Fibroblast of upper back skin (primary cell): Measurements from ENCODE around the gene MYBPHL.
"Not testable (repeated sequence)": the region's sequence is repeated elsewhere in the genome, so short reads cannot be mapped to it uniquely, and the experiment has no call there.

ENCODE experiments used
- DNase-seq: peaks from one replicate; pipeline ENCODE4 v3.0.0-alpha.2; 2013

Gene MYBPHL

DNA sequence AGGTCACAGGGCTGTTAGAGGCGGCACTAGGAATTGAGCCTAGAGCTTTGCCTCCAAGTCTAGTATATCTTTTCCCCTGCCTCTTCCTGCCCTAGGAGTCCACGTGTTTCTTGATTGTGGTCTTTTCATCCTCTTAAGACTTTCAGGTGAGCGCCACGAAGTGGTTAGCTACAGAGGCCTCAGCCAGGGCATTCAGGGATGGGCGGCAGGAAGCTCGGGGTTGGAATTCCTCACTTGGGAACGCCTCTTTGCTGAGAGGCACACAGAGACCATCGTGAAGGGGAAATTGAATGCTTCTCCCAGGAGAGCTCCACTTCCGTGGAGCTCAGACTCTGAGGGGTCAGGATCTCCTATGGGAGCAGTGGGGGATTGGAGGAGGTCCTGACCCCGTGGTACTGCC, 820 bp downstream of the MYBPHL start:
- DNase-seq, result peak; percentile 11

DNA sequence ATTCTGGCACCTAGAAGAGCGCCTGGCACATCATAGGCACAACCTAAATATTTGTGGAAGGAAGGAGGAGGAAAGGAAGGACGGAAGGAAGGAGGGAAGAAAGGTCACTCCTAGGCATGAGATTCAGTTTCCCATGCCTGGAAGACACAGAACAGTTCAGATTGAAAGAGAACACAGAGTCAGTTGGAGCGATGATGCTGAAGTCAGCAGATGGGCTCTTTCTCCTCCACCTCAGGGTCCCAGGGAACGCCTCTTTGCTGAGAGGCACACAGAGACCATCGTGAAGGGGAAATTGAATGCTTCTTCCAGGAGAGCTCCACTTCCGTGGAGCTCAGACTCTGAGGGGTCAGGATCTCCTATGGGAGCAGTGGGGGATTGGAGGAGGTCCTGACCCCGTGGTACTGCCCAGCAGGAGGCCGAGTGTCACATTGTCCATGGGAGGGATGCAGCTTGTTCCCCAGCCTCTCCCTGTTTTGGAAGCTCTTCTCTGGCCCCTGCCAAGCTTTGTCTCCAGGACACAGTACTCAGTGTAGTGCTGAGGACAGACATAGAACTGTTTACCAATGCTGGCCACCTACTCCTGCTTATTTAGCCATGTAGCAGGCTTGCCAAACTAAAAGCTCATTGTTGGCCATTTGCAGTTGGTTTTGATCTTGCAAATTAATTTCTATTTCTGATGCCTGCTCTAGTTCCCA, 2.4 kb downstream of the MYBPHL start:
- no peak for DNase-seq

DNA sequence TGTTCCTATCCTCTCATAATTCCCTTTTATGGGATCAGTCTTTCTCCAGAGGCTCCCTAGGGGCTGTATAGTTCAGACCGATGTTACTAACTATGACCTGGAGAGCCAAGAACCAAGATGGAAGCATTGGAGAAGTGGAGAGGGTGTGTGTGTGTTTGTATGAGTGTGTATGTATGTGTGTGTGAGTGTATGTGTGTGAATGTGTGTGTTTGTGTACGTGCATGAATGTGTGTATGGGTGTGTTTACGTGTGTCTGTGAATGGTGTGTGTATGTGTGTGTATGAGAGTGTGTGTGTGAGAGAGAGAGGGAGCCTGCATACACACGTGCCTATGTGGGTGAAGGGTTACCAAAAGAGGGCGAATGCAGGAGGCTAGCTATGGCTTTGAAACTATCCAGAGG, 4.9 kb downstream of the MYBPHL start:
- DNase-seq, result no peak

DNA sequence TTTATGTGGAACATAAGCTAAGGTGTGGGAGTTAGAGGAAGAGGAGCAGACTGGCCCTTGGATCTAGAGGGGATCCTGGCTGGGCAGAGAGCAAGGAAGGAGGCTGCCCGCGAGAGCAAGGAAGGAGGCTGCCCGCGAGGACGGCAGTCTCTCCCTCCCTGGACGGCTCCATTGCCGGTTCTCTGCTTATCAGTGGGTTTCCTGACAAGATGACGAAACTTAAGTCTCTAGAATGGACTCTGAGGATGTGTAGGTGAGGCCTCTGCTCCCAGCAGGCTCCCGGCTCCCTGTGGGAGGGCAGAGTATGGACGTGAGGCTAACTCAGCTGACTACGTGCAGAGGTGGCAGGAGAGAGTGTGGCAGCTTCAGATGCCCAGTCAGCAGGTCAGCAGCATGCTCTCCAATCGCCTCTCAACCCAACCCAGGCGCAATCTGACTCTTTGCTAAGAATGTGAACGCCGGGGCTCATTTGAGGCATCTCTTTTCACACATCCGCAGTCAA, 6.1 kb downstream of the MYBPHL start:
- no peak for DNase-seq

DNA sequence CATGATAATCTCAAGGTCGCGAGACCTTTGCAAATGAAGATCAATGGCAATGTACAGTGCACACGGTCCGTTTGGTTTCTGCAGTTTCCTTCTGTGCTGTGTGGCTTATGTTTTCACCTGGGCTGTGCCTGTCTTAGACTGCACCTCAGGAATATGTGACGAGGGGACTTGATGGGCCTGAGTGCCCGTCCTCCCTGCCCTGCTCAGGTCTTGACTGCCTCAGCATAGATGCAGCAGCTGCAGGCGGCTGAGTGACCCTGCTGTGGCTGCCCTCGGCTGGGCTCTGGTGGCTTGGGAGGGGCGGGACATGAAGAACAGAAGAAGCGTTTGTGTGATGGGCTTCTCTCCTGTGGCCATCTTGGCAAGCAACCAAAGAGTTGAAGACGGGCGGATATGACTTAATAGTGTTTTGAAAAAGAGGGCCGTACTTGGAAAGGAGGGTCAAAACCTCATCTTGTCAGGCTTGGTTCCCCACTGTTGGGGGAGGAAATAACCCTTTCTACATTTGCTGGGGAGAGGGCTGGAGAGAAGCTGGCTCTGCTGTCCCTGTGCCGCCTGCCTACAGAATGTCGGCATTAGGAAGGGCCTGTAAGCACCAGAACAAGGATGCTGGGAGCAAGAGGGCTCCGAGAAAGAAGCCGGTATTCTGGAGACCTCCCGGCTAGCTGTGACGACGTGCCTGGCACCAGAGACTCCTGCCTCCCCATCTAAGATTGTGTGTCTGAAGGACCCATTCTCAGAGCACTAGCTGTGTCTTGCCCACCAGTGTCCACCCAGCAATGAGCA, 7.1 kb downstream of the MYBPHL start:
- peak; percentile 76 for DNase-seq

DNA sequence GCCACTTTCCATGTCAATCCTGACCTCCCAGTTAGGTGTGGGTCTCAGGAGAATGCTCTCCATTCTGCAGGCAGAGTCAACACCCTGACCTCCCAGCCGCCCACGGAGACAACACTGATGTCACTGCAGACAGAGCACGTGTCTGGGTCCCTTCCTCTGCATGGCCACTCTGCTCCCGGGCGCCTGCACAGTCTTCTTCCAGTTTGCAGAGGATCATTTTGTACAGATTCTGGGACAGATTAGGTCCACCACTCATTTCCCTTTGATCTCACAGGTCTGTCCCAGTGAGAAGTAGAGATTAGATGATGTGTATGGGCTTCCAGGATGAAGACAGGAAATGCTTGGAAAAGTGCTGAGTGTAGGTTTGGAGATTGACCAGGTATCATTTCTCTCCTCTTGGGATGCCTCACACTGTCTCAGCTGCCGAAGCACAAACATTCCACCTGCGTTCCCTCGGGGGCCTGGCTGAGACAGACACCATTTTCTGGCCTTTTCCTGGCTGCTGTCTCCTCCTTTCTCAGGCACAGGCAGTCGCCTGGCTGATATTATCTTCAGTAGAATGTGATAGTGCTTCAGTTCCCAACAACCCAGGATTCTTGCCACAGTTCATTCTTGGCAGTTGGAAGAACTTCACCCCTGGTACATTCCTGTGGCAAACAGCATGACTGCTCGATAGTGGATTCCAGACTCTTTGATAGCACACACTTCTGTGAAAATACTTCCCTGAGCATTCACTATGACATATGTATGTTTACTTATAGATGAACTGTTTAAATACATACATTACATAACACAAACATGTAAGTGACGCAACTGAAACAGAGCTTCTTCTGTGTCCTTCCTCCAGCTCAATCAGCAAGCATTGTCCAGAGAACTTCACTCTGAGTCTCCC, 7.9 kb downstream of the MYBPHL start:
- DNase-seq, result peak; percentile 95

DNA sequence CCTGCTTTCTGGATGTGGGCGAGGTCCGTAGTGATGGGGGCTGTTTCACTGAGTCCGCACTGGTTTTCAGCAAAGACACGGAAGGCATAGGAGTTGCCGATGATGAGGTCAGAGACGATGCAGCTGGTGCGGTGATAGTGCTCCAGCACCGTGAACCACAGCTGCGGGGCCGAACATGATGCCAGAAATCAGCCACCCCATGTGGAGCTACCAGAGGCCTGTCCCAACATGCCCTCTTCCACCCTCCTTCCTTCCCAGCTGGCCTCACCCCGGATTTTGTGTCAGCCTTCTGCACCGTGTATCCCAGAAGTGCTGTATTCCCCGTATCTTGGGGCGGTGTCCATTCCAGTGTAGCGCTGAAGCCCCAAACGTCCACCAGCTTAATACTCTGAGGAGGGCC, 10.0 kb downstream of the MYBPHL start:
- no peak for DNase-seq

DNA sequence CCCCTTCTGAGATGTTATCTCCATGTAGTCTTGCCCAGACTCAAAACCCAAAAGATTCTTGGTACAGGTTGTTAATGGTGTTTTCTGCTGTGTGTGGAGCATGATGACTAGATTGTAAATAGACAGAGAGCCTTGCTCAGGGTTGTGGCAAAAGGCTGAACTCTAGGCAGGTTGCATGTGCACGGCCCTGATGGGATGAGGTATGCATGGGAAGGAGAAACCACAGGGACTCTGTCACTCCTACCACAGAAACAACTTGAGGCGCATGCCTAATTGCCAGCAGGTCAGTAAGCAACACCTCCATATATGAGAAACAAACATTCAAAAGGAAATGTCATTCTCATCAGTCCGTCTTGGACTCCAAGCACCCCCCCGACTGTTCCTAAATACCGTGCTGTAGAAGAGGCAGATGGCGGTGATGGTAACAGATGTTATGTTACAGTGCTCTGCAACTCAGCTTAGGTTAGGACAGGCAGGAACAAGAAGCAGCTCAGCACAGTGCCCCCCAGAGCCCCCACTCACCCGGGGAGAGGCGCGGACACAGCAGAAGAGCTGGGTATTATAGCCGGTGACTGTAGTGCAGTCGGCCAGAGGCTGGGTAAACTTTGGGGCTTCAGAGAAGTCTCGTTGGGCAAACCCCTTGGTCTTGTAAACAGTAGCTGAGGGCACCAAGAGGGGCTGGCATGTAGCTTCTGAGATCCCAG, 10.9 kb downstream of the MYBPHL start:
- no peak for DNase-seq

DNA sequence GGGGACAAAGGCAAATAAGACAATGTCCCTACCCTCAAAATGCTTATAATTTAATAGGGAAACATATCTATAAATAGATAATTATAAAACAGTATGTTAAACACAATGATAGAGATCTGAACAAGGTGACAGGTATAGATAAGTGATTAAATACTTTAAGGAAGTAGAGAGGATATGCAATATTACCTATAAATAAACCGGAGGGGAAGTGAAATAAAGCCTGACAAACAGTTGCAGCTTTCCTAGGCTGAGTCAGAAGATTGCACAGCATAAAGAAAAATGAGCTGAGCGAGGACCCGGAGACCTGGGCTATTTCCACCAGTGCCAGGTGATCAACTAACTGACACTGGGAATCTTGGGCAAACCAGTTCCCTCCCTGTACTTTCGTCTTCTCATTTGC, 12.3 kb downstream of the MYBPHL start:
- DNase-seq, result no peak

DNA sequence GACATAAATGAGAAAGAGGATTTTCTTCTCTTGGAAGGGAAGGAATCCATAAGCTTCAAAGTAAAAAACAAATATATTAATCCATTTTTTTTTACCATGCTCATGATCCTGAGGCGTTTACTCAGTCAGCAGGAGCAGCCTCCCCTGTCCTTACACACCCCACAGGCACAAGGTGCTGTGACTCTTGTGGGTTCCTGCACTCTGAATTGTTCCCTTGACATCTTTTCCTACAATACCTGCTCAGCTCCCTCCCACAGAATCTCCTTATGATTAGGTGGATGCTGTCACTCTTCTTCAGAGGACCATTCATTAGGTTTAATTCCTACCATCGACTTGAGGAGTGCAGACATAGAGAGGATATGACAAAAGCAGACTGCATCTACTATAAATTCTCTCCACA, 13.8 kb downstream of the MYBPHL start:
- no peak for DNase-seq

DNA sequence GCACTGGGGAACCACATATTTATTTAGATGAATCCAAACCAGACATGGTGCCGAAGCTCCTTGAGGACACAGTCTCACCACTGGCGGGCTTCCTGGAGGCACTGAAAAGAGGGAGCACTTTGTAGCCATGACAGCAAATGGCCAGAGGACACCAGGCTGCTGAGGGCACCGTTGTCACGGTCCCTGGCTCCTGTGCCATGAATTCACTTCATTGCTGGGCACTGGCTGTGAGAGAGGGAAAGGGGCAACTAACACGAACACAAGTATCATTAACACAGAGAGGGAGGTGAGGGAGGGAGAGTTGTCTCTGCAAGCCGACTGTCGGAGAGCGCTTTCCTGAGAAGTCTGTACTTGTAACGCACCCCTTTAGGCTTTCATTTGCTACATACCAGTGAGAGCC, 14.4 kb downstream of the MYBPHL start:
- DNase-seq, result no peak

DNA sequence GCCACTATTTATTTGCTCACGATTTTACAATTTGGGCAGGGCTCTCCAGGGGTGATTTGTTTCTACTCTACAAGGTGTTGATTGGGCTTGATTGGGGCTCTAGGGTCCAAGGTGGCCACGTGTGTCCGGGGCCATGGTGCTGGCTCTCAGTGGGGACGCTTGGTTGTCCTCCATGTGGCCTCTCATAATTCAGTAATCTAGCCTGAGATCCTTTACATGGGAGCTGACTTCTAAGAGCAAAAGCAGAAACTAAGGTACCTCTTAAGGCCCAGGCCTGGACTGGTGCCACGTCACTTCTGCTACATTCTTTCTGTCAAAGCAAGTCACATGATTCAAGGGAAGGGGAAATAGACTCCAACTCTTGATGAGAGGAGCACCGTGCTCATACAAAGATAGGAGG, 15.8 kb downstream of the MYBPHL start:
- DNase-seq, result no peak

DNA sequence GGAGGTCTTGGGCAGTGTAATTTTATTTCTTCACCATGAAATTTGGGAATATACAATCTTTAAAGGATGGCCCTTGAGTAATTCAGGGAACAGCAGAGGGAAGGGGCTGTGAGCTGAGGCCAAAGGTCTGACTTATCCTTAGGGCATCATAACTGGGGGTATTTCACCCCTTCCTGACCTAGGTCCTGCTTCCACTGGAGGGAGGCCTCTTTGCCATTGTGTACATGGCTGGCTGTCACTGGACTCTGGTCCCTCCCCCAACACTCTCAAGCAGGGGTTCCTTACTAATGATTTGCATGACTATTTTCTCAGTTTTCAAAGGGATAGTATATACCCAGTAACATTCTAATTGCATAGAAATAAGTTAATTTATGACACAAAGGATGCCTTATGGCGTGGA, 16.7 kb downstream of the MYBPHL start:
- DNase-seq, result no peak

DNA sequence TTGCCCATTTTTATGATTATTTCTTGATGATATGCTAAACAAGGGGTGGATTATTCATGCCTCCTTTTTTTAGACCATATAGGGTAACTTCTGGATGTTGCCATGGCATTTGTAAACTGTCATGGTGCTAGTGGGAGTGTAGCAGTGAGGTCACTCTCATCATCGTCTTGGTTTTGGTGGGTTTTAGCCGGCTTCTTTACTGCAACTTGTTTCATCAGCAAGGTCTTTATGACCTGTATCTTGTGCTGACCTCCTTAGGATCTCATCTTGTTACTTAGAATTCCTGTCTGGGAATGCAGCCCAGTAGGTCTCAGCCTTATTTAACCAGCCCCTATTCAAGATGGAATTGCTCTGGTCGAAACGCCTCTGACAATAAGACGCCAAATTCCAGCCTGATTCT, 20.0 kb downstream of the MYBPHL start:
- not testable (repeated sequence) for DNase-seq

DNA sequence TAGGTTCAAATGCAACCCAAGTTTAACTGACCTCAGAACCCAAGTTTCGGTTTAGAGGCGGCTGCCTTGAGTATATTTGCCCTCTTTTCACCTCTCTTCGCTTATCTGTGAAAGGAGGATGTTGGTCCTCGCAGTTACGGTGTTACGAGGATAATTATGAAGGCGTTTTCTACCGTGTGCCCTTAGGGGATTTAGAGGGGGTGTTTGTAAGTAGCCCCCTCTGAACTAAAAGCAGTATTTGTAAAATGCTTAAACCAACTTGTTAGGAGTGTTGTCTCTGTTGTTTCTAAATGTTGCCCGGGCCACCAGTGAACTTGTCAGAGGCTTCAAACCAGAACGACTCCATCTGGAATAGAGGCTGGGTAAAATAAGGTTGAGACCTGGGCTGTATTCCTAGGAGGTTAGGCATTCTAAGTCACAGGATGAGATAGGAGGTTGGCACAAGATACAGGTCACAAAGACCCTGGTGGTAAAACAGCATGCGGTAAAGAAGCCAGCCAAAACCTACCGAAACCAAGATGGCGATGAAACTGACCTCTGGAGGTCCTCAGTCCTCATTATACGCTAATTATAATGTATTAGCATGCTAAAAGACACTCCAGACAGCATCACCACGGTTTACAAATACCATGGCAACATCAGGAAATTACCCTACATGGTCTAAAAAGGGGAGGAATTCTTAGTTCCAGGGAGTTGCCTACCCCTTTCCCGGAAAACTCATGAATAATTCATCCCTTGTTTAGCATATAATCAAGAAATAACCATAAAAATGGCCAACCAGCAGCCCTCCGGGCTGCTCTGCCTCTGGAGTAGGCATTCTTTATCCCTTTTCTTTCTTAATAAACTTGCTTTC, 22.8 kb downstream of the MYBPHL start:
- DNase-seq, result no peak

DNA sequence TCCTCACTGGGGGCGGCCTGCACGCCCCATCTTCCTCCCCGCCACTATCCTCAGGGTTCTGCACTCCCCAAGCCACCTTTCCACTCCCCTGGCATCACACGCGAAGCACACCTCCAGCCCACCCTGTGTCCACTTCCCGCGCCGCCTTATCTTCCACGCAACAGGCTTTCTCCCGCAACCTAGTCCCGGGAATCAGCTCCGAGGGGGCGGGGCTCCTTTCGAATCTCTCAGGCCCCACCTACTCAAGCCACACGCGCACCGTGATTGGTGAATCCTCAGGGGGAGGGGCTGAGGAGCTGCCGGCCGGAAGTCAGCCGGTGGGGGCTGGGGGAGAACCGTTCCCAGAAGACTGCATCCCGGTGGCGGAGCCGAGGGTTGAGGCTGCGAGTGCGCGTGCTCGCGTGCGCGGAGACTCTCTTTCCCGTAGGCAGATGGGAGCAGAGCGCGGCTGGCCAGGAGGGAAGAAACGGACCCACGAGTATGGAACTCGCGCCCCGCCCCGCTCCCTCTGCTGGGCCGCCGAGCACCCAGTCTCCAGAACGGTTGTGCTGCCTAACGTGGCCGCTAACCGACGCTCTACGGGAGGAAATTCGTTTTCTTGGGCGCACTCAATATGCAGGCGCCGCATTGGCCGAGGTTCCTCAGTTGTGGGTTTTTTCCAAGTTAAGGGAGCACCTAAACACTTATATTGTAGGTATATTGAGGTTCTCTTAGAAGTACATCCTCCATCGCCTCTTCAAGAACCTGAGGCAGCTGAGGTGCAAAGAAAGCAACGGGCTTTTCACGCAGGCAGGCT, 23.7 kb downstream of the MYBPHL start, which contains the start of gene PSRC1:
Gene PSRC1, minus strand, starts transcription at position 194 of the 796 bp plus-strand sequence.
- peak; percentile 97 for DNase-seq

DNA sequence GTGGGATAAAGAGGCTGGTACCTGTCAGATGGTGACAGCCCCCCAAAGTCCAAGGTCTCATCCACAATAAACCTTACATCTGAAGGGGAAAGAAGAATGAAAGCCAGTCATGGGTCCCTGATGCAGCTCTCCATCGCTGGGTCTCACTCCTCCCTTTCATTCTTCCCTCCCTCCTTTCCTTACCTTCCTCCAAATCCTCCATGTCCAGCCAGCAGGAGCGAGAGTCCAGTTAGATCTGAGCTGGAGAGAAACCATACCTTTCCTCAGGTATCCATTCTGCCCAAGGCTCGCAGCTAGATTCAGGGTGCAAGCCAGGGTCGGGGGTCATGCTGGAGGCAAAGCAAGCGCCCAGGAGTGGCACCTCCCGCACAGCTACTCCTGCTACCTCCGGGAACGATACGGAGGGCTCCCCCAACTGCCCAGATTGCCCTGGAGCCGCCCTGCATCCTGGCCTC, 24.3 kb downstream of the MYBPHL start:
- DNase-seq, result no peak

DNA sequence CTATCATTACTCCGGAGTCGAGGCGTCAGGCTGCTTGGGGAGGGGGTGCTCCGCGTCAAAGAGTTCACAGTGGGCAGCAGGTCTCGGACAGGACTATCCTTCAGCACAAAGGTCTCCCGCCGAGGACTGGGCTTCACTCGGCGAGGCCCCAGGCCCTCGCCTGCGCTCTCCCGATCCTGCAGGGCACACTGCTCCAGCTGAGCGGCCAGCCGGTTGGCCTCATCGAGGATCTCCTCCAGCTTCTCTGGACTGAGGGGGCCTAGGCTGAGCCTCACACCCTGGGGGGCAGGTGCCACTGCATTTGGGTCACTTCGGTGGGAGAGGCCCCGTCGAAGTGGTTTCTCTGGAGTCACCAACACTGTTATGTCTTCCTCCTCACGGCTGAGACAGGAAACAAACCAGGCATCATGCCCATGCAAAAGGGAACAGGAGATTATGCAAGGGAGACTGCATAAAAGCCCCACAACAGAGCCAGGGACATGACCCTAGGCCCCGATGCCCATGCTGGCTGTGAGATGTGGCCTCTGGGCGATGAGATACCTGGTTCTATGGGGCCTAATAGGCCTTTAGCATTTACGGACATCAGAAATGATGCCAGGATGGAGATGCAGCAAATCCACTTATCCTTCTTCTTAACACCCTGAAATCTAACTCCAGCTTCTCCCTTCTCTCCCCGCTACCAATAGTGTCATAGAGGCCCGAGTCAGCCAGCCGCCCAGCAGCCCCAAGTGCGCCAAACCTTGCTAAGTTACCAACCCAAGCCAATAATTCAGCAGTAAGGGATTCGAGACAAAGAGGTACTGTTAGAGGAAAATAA, 24.9 kb downstream of the MYBPHL start:
- DNase-seq, result no peak

DNA sequence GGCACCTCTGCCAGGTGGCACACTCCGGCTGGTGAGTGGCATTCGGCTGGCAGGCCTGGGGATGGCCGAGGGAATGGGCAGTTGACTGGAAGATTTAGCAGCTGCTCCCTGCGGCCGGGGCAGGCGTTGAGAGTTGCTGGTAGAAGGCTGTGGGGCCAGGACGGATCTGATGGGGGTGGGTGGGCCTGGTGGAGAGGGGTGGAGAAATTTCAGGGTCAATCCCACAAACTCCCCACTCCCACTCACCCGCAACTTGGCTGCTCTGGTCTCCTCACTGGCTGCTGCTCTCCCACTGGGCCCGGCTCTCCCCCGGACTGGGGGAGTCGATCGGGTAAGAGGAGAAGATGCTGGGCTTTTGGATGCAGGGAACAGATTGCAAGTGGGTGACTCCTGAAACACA, 25.9 kb downstream of the MYBPHL start:
- DNase-seq, result no peak
